ENCODE results near the gene NR2F1-AS1.
A peak's percentile ranks its signal among the peaks of the same experiment; 100 is the strongest.

The NR2F1-AS1 gene

DNA sequence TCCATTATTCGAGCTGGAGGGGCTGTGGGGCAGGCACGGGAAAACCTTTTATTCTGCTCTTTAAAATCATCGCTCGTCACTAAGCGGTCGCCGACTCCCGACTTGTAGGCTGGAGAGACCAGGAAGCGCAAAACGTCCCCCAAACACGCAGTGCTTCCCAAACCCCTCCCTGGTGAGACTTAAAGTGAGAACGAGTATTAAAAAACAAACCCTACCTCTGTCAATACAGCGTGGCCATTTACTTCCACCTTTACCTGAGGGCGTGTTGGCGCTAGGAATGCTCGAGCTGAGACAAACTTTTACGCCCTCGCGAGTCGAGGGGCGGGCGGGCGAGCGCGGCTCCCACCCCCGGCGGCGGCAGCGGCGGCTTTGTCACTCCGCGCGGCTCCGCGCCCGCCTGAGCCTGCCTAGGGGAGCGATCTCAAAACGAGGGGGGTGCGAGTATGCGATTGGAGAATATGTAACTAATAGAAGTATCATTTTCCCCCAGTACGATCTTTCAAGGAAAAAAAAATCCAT is at the start of gene NR2F1-AS1:
TSS of gene NR2F1-AS1 (minus strand) at position 293 of the 519 bp plus-strand sequence.
- Mint-ChIP-seq H3K27me3 (ENCODE audit: low read depth) (peaks cover 48% of the 10 kb centered on the region), H3K9me3 (no peaks in the 10 kb centered on the region), H3K4me3 (peak within 1 kb of the TSS; percentile 70), H3K4me1 (ENCODE audit: low read depth) (peaks cover 10% of the 10 kb centered on the region), H3K27ac (peak within 1 kb of the TSS; percentile 76), H3K36me3 (ENCODE audit: low read depth) (peaks cover 2% of the 10 kb centered on the region)
- DNase-seq (ENCODE audit: low spot score): no peak

DNA sequence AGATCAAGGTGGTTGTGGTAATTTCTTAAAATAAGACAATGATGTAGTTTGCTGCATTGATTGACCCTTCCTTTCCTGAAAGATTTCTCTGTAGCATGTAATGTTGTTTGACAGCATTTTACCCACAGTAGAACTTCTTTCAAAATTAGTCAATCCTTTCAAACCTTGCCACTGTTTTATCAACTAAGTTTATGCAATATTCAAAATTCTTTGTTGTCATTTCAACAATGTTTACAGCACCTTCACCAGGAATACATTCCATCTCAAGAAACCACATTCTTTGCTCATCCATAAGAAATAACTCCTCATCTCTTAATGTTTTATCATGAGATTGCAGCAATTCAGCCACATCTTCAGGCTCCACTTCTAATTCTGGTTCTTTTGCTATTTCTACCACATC is 45.8 kb upstream of the NR2F1-AS1 start:
- Mint-ChIP-seq H3K4me1 (ENCODE audit: low read depth) (no peaks in the 10 kb centered on the region), H3K4me3 (no peak overlapping the region), H3K27me3 (ENCODE audit: low read depth) (peaks cover 26% of the 10 kb centered on the region), H3K27ac (no peak overlapping the region), H3K9me3 (no peaks in the 10 kb centered on the region), H3K36me3 (ENCODE audit: low read depth) (no peaks in the 10 kb centered on the region)
- no peak for DNase-seq (ENCODE audit: low spot score)

GRCh38 chr5:93623153-93623552 is 42.1 kb upstream of the NR2F1-AS1 start:
- Mint-ChIP-seq H3K4me1 (ENCODE audit: low read depth) (peaks cover 7% of the 10 kb centered on the region), H3K27me3 (ENCODE audit: low read depth) (peaks cover 50% of the 10 kb centered on the region)

DNA sequence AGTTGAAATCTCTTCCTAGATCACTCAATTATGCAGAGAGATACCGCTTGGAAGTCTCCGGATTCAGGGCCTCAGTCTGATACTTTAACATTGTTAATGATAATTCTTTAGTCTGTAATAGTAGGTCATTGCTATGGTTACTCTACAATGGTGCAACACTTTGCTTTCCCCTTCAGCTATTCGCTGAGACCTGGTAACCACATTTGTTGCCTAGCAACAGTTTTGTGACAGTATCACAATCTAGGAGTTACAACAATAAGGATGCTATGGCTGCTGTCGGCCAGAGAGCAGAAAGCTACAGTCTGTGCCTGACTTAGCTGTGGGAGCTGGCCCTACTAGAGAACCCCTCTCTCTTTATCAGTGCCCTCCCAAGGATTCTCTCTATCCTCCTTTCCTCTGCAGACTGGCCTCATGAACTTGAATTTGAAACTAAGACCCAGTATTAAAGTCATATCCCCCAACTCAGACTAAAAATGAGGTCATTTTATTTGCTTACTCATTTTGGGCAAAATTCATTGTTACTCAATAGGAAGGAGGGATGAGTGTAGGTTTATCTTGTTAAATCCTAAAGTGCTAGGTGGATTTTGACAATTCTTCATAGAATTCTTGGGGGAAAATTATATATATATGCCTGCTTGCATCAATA is 41.3 kb upstream of the NR2F1-AS1 start:
- Mint-ChIP-seq H3K27ac (no peak overlapping the region), H3K4me3 (no peak overlapping the region), H3K9me3 (no peaks in the 10 kb centered on the region), H3K4me1 (ENCODE audit: low read depth) (peaks cover 7% of the 10 kb centered on the region), H3K27me3 (ENCODE audit: low read depth) (peaks cover 51% of the 10 kb centered on the region), H3K36me3 (ENCODE audit: low read depth) (no peaks in the 10 kb centered on the region)
- DNase-seq (ENCODE audit: low spot score): no peak

More at GRCh38 chr5:93623153-93623552, 42.1 kb upstream of the NR2F1-AS1 start:
- H3K27ac Mint-ChIP-seq: no peak overlapping the region
- no peaks in the 10 kb centered on the region for H3K36me3 Mint-ChIP-seq (ENCODE audit: low read depth)
- no peak for DNase-seq (ENCODE audit: low spot score)
- no peaks in the 10 kb centered on the region for H3K9me3 Mint-ChIP-seq
- H3K4me3 Mint-ChIP-seq: no peak overlapping the region

DNA sequence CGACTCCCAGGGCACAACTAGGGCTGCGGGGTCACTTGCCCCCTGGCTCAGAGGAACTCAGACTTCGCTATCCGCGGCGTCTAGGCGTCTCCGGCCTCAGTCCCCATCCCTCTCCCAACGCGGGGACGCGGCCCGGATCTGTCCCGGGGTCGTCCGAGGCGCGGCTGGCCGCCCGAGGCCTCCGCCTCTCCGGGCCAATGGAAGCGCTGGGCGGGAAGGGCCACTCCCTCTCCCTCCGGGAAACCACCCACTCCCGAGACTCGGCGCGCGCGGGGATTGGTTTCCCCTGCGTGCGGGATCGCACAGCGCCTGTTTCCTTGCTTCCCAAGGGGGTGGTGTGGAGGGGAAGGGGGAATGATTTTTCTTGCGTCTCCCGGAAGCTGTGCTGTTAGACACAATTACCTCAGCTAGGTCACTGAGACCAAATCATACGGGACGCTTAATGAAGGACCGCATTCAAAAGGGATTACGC is 40.3 kb upstream of the NR2F1-AS1 start:
- Mint-ChIP-seq H3K27me3 (ENCODE audit: low read depth) (peaks cover 57% of the 10 kb centered on the region), H3K36me3 (ENCODE audit: low read depth) (no peaks in the 10 kb centered on the region), H3K9me3 (no peaks in the 10 kb centered on the region), H3K27ac (no peak overlapping the region), H3K4me1 (ENCODE audit: low read depth) (peaks cover 7% of the 10 kb centered on the region), H3K4me3 (peak overlapping the region; percentile 49)
- no peak for DNase-seq (ENCODE audit: low spot score)

GRCh38 chr5:93620487-93621326 is 39.7 kb upstream of the NR2F1-AS1 start:
- Mint-ChIP-seq H3K4me3 (peak overlapping the region; percentile 93), H3K27ac (peak overlapping the region; percentile 50), H3K4me1 (ENCODE audit: low read depth) (peaks cover 7% of the 10 kb centered on the region), H3K36me3 (ENCODE audit: low read depth) (no peaks in the 10 kb centered on the region), H3K9me3 (no peaks in the 10 kb centered on the region), H3K27me3 (ENCODE audit: low read depth) (peaks cover 61% of the 10 kb centered on the region)
- peak; percentile 42 for DNase-seq (ENCODE audit: low spot score)

- Mint-ChIP-seq H3K36me3 (ENCODE audit: low read depth) (no peaks in the 10 kb centered on the region), H3K4me1 (ENCODE audit: low read depth) (peaks cover 10% of the 10 kb centered on the region), H3K27me3 (ENCODE audit: low read depth) (peaks cover 70% of the 10 kb centered on the region), H3K27ac (no peak overlapping the region), H3K9me3 (no peaks in the 10 kb centered on the region), H3K4me3 (no peak overlapping the region)
- no peak for DNase-seq (ENCODE audit: low spot score)
These were observed 35.6 kb upstream of the NR2F1-AS1 start for GRCh38 chr5:93616538-93617174.

DNA sequence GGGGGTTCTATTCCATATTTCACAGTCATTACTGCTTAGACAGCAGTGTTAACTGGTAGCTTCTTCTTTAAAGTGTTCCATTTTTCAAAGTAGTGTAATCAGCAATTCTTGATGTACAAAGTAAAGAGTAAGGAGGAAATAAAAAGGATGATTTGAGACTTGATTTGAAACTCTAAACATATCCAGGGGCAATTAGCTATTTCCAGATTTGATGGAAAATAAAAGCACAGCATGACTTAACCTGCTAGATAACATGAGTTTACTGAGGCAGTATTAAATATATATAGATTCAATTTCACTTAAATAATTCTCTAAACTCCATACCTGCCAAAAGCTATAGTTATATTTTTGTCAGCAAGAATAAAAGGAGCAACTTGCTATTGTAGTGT is 31.8 kb upstream of the NR2F1-AS1 start:
- no peak overlapping the region for H3K27ac Mint-ChIP-seq
- H3K4me3 Mint-ChIP-seq: no peak overlapping the region
- no peak for DNase-seq (ENCODE audit: low spot score)
- H3K27me3 Mint-ChIP-seq (ENCODE audit: low read depth): peaks cover 86% of the 10 kb centered on the region
- H3K4me1 Mint-ChIP-seq (ENCODE audit: low read depth): peaks cover 2% of the 10 kb centered on the region
- H3K9me3 Mint-ChIP-seq: no peaks in the 10 kb centered on the region
- H3K36me3 Mint-ChIP-seq (ENCODE audit: low read depth): no peaks in the 10 kb centered on the region

DNA sequence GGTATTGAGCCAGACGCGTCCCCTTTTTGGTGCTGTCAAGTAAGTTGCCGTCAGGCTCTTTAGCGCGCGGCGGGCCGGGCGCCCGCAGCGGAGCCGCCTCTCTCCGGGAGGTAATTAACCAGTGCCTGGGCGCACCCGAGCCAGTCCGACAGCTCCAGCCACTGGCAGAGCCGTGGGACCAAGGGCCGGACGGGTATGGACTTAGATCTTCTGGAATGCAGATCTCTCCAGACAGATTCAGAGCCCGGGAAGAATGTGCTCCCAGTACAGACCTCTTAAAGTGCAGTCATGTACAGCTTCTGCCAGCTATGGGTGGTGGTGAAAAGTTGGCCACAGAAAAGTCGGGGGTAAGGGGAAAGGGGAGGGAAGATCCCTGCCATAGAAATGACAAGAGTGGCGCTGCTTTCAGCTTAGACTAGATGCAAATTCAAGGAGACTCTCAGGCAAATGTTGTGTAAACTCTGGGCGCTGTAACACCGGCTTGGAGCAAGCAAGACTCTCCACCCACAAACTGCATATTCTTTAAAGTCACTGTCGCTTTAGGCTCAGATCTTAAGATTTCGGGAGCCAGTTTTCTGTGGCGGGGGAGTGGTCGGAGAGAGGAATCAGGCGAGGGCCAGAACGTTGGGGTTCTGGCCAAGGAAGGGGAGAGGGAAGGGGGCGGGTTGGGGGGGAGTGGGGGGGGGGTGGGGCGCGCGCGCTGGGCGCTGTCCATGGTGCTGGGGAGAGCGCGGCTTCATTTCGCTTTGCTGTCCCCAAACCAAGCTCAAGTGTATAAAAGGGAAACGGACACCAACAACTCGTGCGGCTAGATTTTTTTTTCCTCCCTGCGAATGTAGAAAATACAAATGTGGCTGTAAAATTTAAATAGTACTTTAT is 31.2 kb upstream of the NR2F1-AS1 start:
- Mint-ChIP-seq H3K27ac (no peak overlapping the region), H3K9me3 (no peaks in the 10 kb centered on the region), H3K27me3 (ENCODE audit: low read depth) (peaks cover 90% of the 10 kb centered on the region), H3K4me3 (no peak overlapping the region), H3K4me1 (ENCODE audit: low read depth) (peaks cover 2% of the 10 kb centered on the region), H3K36me3 (ENCODE audit: low read depth) (no peaks in the 10 kb centered on the region)
- DNase-seq (ENCODE audit: low spot score): no peak

DNA sequence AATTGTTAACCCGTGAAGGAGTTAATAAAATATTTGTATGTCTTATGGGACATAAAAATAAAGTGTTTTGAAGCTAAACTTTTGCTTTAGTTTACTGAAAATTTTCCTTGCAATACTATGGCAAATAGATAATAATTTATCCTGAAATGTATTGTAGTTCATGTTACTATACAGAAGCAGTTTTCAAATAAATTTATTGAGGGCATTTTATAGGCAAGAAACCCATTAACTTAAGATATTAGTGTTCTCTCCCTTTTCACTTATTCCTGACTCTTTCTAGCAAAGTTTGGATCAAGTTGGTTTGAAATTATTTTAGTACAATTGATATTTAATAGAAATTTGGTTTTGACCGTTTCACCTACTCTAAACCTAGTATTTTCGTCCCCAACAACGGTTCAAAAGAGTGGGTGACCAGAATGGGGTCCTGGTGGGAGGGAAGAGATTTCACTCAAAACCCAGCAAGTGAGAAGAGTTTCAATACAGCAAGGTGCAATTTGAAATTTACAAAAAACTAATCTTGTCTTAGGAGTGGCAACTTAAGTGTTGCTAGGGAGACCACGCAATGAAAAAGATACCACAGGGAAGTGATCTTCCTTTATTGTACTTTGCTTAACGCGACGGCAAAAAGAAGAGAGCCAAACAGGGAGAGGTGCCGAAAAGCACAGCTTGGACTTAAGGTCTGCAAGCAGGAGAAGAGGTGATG is 30.4 kb upstream of the NR2F1-AS1 start:
- Mint-ChIP-seq H3K27ac (no peak overlapping the region), H3K9me3 (no peaks in the 10 kb centered on the region), H3K4me3 (no peak overlapping the region), H3K36me3 (ENCODE audit: low read depth) (no peaks in the 10 kb centered on the region), H3K4me1 (ENCODE audit: low read depth) (peaks cover 2% of the 10 kb centered on the region), H3K27me3 (ENCODE audit: low read depth) (peaks cover 90% of the 10 kb centered on the region)
- no peak for DNase-seq (ENCODE audit: low spot score)

- no peak for DNase-seq (ENCODE audit: low spot score)
- Mint-ChIP-seq H3K27me3 (ENCODE audit: low read depth) (peaks cover 92% of the 10 kb centered on the region), H3K36me3 (ENCODE audit: low read depth) (no peaks in the 10 kb centered on the region), H3K4me1 (ENCODE audit: low read depth) (peaks cover 2% of the 10 kb centered on the region), H3K9me3 (no peaks in the 10 kb centered on the region), H3K4me3 (no peak overlapping the region), H3K27ac (no peak overlapping the region)
These were observed 29.7 kb upstream of the NR2F1-AS1 start for GRCh38 chr5:93610581-93611272.

DNA sequence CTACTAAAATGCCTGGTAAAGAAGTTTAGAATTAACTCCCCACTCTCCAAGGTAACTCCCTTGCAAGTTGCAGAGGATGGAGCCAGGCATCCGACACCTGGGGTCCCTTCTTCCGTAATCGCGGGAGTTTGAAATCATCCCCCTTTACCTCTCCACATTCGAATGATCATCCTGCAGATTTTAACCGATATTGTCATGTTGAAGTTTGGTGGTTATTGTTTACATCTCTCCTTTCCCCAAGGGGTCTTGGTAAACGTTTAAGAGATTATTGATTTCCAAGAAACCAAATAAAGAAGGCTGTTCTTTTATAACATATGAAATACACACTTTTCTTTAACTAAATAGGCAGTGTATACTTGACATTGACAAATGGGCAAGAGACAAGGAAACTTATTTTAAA is 28.7 kb upstream of the NR2F1-AS1 start:
- Mint-ChIP-seq H3K27ac (no peak overlapping the region), H3K9me3 (no peaks in the 10 kb centered on the region), H3K4me3 (no peak overlapping the region), H3K36me3 (ENCODE audit: low read depth) (no peaks in the 10 kb centered on the region), H3K27me3 (ENCODE audit: low read depth) (peaks cover 93% of the 10 kb centered on the region), H3K4me1 (ENCODE audit: low read depth) (peaks cover 2% of the 10 kb centered on the region)
- no peak for DNase-seq (ENCODE audit: low spot score)

Data from T-helper 2 cell treated with Interferon-gamma antibody and Interleukin-4, amounts not matched to agents 5 μg/mL and 100 μg/mL, for 36 hours (primary cell).